IPS-15b (cell line): ENCODE measurements around the gene RGPD3.
"Not testable (repeated sequence)": the region's sequence is repeated elsewhere in the genome, so short reads cannot be mapped to it uniquely, and the experiment has no call there.

Source experiments
- H3K27me3 ChIP-seq: one replicate; pipeline ENCODE4 v1.6.1; 2013; ENCODE audit warnings: low read length; ENCODE audit not compliant: control insufficient read depth, insufficient read depth
- H3K36me3 ChIP-seq: one replicate; pipeline ENCODE4 v1.6.1; 2013; ENCODE audit warnings: low read length; ENCODE audit not compliant: control insufficient read depth, insufficient read depth
- H3K4me1 ChIP-seq: one replicate; pipeline ENCODE4 v1.6.1; 2013; ENCODE audit warnings: mild to moderate bottlenecking, low read length; ENCODE audit not compliant: control insufficient read depth, insufficient read depth
- H3K4me3 ChIP-seq: one replicate; pipeline ENCODE4 v1.5.1; 2013; ENCODE audit warnings: low read depth, low read length
- H3K9ac ChIP-seq: one replicate; pipeline ENCODE4 v1.6.1; 2013; ENCODE audit warnings: low read depth, mild to moderate bottlenecking, low read length
- H3K9me3 ChIP-seq: one replicate; pipeline ENCODE4 v1.6.1; 2013; ENCODE audit warnings: mild to moderate bottlenecking, low read length; ENCODE audit not compliant: control insufficient read depth, insufficient read depth

RGPD3 gene

DNA sequence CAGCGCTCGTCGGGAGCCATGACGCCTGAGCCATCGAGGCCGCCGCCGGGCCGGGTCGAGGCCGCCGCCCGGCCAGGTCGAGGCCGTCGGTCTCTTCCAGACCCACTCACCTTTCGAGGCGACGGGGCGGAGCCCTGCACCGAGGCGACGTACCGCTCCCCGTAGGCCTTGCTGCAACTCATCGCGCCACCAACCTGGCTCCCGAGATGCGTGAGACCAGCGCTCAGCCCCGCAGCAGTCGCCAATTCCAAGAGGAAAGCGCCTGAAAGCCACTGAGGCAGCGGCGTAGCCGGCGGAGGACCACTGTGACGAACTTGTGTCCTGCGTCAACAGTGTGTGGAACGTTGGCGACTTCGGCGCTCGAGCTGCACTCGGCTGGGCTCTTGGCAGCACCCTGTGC is at the start of gene RGPD3:
TSS of gene RGPD3 (minus strand) at position 307 of the 400 bp plus-strand sequence. CDS start at position 182, 125 bp downstream.
- H3K4me1 ChIP-seq, H3K4me3 ChIP-seq, H3K9me3 ChIP-seq, H3K9ac ChIP-seq, H3K36me3 ChIP-seq, H3K27me3 ChIP-seq: not testable (repeated sequence)

DNA sequence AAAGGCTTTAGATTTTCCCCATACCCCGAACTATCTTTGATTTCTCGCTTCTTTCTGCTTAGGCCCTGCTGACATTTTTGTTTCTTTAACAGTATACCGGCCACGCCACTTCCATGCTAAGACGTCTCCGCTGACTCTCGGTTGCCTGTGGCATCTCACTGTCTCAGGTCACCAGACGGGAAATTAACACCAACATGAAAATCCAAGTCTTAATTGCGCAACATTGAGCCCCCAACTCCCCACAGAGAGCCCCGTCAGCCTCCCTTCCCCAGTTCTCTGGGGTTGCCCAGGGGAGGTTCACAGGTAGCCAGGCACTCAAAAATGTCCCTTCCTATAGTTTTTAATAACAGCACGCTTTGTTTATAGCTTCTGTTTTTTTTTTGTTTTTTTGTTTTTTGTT is 49.1 kb upstream of the RGPD3 start:
- Histone ChIP-seq H3K4me1 (no peaks in the 10 kb centered on the region), H3K9me3 (no peaks in the 10 kb centered on the region), H3K36me3 (no peaks in the 10 kb centered on the region), H3K9ac (no peak overlapping the region), H3K27me3 (no peaks in the 10 kb centered on the region), H3K4me3 (no peak overlapping the region)

GRCh38 chr2:106516864-106517263 is 48.7 kb upstream of the RGPD3 start:
- Histone ChIP-seq H3K4me3 (no peak overlapping the region), H3K4me1 (no peaks in the 10 kb centered on the region), H3K9me3 (no peaks in the 10 kb centered on the region), H3K27me3 (no peaks in the 10 kb centered on the region), H3K9ac (no peak overlapping the region), H3K36me3 (no peaks in the 10 kb centered on the region)

GRCh38 chr2:106516436-106516835 is 48.2 kb upstream of the RGPD3 start:
- no peaks in the 10 kb centered on the region for H3K4me1 ChIP-seq
- no peaks in the 10 kb centered on the region for H3K27me3 ChIP-seq
- H3K9ac ChIP-seq: no peak overlapping the region
- no peak overlapping the region for H3K4me3 ChIP-seq
- no peaks in the 10 kb centered on the region for H3K36me3 ChIP-seq
- no peaks in the 10 kb centered on the region for H3K9me3 ChIP-seq

GRCh38 chr2:106514827-106515226 is 46.6 kb upstream of the RGPD3 start:
- not testable (repeated sequence) for H3K9me3 ChIP-seq, H3K36me3 ChIP-seq, H3K9ac ChIP-seq, H3K27me3 ChIP-seq, H3K4me1 ChIP-seq, H3K4me3 ChIP-seq

DNA sequence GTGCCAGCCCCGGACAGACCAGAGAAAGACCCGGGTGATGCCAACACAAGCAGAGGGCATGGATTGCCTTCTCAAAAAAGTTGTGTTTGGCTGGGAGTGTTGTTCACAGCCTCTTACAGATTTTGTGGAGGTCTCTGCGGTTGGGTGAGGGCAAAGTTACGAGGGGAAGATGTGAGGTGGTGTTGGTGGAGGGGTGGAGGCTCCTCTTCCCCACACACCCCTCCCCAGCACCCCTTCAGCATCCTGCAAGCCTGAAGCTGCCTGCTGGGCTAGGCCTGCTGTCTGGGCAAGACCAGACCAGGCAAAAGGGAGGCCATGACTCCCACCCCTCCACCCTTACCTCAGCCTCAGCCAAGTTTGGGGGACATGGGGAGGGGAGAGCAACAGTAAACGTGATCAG is 45.2 kb upstream of the RGPD3 start:
- not testable (repeated sequence) for H3K27me3 ChIP-seq, H3K9ac ChIP-seq, H3K4me3 ChIP-seq, H3K4me1 ChIP-seq, H3K36me3 ChIP-seq, H3K9me3 ChIP-seq

DNA sequence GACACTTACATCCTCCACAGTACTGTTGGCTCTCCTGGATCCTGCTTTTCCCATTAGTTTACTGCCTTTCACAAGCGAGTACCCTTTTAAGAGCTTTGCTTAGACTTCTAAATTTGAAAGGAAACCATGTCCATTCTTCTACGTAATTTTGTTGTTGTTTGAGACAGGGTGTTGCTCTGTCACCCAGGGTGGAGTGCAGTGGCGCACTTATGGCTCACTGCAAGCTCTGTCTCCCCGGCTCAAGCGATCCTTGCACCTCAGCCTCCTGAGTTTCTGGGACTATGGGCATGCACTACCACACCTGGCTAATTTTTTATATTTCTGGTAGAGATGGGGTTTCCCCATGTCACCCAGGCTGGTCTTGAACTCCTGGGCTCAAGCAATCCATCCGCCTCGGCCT is 43.7 kb upstream of the RGPD3 start:
- not testable (repeated sequence) for H3K36me3 ChIP-seq, H3K4me3 ChIP-seq, H3K9ac ChIP-seq, H3K27me3 ChIP-seq, H3K4me1 ChIP-seq, H3K9me3 ChIP-seq

GRCh38 chr2:106511476-106511901 is 43.3 kb upstream of the RGPD3 start:
- H3K4me3 ChIP-seq, H3K9ac ChIP-seq, H3K4me1 ChIP-seq, H3K27me3 ChIP-seq, H3K9me3 ChIP-seq, H3K36me3 ChIP-seq: not testable (repeated sequence)

DNA sequence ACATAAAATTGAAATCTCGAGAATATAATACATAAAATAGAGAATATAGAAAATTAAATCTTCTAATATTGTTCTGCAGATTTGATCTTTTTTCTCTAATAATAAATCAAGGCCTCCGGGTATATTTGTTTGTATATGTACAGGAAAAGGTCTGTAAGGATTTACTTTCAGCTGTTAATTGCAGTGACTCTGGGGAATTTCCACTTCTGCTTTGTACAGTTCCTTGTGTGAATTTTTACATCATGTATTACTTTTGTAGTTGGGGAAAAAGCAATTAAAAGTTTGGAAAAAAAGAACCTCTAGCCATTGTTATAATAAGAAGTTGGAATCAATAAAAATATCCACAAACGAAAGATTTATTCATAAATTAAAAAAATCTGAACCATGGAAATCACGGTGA is 42.6 kb upstream of the RGPD3 start:
- not testable (repeated sequence) for H3K9me3 ChIP-seq, H3K9ac ChIP-seq, H3K36me3 ChIP-seq, H3K4me3 ChIP-seq, H3K27me3 ChIP-seq, H3K4me1 ChIP-seq

GRCh38 chr2:106509374-106509770 is 41.2 kb upstream of the RGPD3 start:
- H3K9ac ChIP-seq, H3K36me3 ChIP-seq, H3K4me3 ChIP-seq, H3K9me3 ChIP-seq, H3K27me3 ChIP-seq, H3K4me1 ChIP-seq: not testable (repeated sequence)

- not testable (repeated sequence) for H3K27me3 ChIP-seq, H3K9me3 ChIP-seq, H3K4me1 ChIP-seq, H3K4me3 ChIP-seq, H3K9ac ChIP-seq, H3K36me3 ChIP-seq
Observed at GRCh38 chr2:106508660-106509373, 40.6 kb upstream of the RGPD3 start.

DNA sequence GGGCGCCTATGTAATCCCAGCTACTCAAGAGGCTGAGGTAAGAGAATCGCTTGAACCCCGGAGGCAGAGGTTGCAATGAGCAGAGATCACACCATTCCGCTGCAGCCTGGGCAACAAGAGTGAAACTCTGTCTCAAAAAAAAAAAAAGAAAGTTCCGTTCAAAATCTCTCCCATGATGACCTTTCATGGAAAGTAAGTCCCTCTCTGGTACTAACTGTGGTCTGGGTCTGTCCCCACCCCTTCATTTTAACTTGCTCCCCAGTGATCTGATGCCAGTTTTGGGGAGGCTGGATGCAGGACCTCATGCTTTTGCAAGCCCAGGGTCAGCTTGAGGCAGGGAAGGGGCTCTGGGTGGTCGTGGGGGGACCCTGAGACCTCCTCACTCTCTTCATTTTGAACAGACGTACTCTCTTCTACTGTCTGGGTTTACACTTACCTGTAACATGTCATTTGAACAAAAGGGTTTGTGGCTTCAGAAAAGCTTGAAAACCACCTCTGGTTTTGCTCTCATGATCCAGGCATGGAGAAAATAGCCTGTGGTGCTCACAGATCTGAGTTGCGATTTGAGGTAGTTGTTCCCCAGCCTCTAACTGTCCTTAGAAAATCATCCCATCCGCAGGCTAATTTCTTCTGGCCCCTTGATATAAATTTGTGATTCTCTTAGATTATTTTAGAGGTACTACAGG is 37.9 kb upstream of the RGPD3 start:
- H3K9ac ChIP-seq, H3K9me3 ChIP-seq, H3K4me3 ChIP-seq, H3K4me1 ChIP-seq, H3K36me3 ChIP-seq, H3K27me3 ChIP-seq: not testable (repeated sequence)
